GM21786 (cell line): ENCODE data around the gene MAEA.

ENCODE experiments used
- ATAC-seq: cut with Tn5 transposase; IDR thresholded peaks from one replicate; pipeline ENCODE4 v1.9.1; 2021; ENCODE audit not compliant: unreplicated experiment

Gene MAEA

DNA sequence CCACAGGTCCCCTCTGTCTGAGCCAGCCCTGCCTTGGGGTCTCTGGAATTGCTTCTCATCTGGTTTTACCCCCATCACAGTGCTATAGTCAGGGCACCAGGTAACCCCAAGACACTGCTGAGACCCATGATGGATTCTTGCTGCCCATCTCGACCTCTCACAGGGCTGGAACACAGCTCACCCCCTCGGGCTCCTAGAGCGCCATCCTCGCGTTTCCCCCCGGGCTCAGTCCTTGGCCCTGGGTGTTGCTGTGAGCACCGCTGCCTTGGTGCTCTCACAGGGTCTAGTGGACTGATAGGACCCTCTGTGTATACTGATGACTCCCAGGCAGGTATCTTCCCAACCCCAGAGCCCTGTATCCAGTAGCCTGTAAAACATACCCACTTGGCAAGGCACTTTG lies 8.8 kb downstream of the MAEA start:
- no peak for ATAC-seq

DNA sequence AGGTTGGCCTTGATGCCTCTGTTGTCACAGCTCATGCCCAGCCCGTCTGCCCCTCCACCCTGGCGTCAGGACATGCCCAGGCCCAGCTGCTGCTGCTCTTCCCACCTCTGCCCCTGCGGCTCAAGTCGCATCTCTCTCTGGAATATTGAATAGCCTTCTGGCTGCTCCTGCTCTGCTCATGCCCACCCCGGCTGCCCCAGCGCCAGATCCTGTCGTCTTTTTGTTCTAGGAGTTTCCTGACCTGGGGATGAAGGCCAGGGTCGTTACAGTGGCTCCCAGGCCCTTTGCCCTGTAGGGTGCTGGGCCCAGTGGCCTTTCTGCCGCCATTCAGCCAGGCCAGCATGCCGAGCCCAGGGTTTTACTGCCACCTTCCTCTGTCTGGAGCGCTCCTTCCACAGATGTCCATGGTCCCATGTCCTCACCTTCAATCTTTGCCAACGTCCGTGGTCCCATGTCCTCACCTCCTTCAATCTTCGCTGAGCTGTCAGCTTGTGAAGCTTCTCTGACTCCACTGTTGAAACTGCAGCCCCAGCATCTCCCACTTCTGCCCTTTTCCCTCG lies 9.7 kb downstream of the MAEA start:
- no peak for ATAC-seq

DNA sequence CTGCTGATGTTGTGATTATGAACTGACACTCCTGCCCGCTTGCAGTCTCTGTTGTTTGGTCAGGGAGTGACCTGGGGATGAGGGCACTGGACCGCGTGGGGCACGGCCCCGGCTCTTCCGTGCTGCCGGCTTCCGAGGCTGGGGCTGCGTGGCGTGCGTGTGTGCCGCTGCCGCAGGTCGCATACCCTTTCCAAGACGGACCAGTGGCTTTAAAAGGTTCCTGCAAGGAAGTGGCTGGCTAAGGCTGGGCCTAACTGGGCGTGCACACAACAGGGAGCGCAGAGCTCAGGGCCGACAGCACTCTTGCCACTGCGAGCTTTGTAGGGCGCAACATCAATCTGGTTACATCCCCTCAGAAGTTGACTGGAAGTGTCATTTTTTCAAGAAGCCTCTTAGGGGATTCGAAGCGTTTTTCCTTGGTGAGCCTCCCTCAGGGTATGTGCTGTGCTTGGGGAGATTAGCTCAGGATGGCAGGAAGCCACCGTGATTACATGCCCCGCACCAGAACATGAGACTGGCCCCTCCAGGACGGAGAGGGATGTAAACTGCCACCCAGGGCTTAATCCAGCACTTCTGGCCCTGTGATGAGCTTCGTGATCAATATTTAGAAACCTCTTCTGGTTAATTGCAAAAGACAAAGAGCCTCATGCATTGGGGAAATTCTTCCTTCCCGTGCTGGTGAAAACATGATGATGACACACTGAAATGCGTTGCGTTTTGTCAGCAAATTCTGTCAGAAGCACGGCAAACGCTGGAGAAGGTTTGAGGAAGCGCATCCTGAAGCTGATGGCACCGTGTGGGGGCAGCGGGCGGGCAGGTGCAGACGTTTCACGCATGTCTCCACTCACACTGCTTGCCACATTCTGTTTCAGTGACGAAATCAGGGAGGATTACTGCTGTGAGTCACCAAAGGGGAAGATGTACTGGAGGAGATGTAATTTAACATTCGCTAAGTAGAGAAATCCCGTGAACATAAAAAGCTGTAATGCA lies 11.1 kb downstream of the MAEA start:
- no peak for ATAC-seq

DNA sequence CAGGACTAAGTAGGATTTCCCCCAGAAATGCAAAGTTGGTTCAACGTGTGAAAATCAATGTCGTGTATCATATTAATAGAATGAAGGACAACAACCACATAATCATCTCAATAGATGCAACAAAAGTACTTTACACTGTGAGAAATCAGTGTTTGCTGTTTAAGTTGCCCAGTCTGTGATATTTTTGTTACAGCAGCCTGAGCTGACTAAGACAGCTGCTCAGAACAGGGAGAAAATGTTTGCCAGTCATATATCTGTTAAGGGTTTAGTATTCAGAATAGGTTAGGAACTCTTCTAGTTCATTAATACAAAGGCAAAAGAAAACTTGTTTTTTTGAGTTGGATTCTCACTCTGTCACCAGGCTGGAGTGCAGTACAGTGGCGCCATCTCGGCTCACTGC lies 12.5 kb downstream of the MAEA start:
- ATAC-seq, result no peak

DNA sequence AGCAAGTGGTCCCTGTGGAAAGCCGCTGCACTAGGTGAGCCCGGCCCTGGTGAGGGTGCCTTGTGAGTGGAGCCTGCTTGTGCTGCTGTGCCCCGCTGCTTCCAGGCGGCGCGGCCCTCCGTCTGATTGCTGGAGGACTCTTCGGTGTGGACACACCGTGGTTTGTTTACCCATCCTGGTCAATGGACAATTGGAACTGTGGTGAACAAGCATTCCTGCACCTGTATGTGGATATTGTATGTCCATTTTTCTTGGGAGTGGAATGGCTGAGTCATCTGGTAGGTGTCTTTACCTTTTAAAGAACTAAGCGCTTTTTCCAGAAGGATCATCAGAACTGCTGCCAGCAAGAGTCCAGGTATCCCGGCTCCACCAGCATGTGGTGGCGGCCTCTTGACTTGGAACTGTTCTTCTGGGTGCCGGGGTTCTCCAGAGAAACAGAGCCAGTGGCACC lies 15.6 kb downstream of the MAEA start:
- ATAC-seq, result no peak

DNA sequence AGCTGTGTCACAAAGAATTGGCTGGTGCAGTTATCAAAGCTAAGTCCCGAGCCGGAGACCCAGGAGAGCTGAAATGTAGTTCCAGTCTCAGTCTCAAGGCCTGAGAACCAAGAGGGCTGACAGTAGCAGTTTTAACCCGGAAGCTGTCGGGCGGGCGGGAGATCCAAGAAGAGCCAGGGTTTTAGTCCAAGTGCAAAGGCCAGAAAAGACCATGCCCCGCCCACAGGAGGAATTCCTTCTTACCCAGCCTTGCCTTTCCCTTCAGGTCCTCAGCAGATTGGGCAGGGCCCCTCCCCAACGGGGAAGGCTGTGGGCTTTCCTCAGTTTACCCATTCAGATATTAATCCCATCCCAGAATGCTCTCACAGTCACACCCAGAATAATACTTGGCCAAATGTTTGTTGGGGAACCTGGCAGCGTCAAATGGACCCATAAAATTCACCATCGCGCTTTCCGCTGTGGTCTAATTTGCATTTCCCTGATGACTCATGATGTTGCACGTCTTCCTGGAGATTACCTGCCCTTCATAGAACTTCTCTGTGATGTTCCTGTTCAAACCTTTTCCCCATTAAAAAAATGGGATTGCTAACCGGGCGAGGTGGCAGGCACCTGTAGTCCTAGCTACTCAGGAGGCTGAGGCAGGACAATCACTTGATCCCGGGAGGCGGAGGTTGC lies 16.2 kb downstream of the MAEA start:
- no peak for ATAC-seq

DNA sequence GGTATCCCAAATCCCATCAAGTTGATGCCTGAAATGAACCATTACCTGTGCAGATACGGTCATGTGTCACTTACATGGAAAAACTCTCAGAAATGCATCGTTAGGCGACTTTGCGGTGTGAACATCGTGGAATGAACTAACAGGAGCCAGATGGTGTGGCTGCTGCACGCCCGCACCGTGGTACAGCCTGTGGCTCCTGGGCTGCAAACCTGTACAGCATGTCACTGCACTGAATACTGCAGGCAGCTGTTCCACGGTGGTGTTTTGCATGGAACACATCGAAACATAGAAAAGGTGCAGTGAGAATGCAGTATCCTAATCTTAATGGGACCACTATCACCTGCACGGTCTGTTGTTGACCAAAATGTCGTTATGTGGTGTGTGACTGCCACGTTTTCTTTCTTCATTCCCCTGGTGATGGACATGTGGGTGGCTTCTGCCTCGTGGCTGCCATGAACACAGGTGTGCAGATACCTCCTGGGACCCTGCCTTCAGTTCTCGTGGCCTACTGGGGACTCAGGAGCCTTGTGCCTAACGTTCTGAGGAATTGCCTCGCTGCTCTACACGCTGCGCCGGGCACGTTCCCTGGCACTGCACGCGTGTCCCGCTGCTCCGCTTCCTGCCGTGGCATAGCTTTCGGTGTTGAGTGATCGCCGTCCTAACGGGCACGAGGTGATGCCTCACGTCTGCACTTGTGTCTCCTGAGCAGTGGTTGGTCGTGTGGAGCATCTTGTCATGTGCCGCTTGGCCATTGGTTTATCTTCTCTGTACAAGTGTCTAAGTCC lies 18.5 kb downstream of the MAEA start:
- no peak for ATAC-seq

DNA sequence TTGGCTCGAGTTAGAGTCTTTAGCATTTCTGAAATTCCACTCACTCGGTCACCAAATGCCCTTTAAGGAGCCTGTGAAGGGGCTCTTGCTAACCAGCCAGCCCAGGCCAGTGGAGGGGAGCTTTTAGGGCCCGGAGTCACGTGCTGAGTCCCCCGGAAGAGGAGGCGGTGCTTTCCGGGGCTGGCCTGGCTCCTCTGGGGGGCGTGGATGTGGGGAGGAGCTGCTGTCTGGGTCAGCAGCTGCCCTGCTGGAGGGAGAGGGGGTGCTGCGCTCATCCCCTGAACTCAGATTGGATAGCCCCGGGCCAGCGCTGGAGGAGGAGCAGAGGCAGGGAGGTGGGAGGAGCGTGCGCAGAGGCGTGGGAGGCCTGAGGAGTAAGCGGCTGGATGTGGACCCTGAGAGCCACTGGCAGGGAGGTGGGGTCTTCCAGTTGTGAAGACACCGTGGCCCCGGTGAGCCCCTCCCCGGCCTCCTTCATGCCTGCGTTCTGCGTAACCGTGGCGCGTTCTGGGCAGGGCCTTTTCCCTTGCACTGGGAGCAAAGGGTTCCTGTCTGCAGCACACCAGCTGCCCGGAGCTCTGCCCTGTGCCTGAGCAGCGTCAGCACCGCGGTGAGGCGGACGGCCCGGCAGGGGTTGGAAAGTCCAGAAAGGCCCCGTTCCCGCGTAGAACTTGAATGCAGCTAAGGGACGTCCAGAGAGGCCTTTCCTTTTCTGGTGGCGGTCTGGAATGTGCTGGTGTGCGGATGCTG lies 19.7 kb downstream of the MAEA start:
- ATAC-seq, result peak; percentile 74

DNA sequence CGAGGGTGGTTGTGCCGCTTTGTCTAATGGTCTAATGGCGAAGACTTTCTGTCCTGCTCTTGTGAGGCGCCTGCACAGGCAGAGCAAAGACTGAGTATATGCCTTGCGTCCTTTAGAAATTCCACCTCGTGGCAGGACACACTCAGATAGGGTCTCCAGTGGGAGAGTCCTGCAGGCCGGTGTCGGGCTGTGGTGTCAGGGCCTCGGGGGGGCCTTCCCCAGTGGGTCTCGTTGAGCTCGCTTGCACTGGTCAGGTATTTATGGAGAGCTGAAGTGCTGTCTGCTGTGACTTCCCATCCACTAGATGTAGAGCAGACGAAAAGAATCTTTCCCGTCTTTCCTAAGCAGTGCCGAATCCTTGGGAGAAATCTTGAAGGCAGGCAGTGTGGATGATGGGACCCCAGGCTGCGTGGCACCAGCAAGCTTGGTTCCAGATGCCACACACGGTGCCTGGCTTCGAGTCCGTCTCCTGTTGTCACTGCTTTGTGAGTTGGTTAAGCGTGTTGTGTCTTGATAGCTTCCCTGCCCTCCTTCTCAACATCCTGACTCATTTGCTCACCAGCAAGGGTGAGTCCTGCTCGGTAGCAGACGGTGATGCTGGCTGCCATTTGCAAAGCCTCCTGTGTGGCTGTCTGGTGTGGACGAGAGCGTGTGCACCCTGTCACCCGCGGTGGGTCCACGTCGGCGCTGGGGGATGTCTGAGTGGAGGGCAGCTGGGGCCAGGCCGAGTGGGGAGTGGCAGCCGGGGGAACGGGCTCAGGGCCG lies 20.5 kb downstream of the MAEA start:
- no peak for ATAC-seq

DNA sequence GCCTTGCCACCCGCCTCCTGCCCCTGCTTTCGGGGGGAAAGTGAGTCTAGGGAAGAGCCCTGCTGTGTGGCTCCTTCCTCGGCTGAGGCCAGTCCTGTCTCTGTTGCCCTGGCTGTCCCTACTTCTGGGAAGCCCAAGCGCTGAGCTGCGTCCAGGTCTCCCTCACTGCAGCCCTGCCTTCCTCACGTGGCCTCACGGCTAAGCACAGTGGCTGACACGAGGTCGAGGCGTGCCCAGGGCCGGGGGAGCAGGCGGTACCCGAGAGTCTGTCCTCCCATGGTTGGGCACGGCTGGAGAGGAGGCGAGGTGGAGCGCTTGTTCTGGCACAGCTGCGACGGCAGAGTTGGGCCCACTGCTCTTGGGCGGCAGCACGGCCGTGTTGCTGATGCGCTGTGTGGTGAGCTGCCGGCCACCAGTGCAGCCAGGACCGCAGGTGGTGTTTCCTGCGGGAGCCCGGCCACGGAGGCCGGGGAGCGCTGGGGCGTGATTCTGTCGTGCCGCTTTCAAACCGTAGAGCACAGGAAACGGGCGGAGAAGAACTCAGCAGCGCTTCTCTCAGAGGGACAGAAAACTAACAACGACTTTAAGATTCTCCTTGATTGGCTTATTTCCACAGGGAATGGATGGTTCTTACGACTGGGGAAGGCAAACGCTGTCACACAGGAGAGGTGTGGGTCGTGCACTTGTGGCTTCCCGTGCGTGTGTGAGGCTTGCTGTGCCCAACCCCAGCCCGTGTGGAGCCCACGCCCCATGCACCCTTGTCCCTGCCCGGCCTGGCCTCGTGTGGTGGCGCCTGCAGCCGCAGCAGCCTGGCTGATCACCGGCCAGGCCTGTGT lies 21.3 kb downstream of the MAEA start:
- no peak for ATAC-seq

DNA sequence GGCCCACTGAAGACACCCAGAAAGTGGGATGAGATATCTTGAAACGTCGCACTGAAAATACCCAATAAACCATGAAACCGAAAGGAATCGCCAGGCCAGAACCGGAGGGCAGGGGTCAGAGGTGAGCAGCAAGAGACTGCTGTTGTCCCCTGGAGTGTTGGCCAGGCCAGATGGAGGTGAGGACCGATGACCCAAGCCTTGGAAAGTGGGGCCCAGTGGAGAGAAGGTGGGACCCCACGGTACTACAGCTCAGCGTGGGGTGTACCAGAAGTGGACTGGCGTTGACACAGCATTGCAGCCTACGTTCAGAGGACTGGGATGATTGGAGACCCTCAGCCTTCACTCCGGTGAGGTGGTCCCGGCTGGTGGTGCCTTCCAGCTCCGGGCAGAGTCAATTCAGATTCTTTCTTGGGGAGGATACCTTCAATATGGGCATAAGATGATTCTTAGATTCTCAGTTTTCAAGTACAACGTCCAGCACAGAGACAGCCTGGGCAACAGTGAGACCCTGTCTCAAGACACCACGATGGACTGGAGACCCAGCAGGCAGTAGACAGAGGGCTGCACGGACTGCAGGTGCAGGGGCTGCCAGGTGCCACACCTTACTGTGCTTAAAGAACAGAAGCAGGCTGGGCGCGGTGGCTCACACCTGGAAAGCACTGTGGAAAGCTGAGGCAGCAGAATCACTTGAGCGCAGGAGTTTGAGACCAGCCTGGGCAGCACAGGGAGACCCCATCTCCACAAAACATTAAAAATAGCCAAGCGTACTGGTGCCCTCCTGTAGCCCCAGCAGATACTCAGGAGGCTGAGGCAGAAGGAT lies 23.3 kb downstream of the MAEA start:
- no peak for ATAC-seq

DNA sequence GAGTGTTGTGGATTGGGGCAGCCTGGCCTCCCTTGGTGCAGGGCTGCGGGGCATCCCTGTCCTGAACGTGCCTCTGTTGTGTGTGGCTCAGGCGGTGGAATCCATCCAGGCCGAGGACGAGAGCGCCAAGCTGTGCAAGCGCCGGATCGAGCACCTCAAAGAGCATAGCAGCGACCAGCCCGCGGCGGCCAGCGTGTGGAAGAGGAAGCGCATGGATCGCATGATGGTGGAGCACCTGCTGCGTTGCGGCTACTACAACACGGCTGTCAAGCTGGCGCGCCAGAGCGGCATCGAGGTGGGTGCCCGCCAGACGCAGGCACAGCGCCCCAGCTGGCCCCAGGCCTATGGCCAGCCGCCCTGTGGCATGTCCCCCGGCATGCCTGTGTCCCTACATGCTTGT lies 25.6 kb downstream of the MAEA start:
- no peak for ATAC-seq

DNA sequence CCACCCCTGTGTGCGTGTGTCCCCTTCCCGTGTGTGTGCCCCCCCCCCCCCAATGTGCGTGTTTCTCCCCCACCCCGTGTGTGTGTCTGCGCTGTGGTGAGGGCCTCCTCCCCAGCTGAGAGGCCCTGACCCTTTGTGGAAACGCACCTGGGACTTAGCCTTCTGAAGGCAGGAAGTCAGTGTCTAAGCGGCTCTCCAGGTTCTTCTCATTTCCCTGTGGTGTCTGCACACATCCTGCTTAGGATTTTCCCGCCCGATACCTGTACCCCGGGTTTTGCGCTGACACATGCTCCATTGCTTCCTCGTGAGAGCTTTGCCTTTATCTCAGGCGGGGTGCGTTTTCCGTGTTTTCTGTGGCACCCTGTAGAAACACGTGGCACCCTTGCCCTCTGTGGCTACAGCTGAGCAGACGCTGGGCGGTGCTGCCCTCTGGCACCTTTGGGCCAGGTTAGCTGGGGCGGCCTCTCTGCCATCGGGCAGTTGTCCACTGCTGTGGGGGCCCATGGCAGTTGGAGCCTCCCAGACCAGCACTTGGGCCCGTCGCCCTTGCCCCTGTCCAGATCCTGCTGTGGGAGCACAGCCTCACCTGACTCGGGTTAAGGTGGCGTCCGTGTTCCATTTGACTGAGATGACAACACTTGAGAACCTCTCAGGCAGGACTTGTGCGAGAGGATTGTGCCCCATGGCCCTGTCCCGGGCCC lies 26.3 kb downstream of the MAEA start:
- no peak for ATAC-seq

DNA sequence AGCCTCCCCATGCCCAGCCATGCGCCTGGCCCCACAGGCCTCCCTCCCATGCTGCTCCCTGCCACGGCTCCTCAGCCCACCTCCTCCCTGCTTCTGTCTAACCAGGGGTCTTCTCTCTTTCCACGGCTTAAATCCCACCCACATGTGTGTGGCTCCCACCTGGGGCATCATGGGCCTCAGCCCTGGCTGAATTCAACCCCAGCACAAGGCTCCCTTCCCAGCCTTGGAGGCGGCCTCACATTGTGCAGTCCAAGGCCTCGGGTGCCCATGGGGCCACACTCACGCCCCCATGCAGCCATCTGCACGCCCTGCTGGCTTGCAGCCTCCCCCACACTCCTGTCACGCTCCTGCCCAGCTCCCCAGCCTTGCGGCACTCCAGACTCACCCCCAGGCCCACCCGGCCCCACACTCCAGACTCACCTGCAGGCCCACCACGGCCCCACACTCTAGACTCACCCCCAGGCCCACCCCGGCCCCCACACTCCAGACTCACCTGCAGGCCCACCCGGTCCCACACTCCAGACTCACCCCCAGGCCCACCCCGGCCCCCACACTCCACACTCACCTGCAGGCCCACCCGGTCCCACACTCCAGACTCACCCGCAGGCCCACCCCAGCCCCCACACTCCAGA lies 27.0 kb downstream of the MAEA start:
- ATAC-seq, result no peak

DNA sequence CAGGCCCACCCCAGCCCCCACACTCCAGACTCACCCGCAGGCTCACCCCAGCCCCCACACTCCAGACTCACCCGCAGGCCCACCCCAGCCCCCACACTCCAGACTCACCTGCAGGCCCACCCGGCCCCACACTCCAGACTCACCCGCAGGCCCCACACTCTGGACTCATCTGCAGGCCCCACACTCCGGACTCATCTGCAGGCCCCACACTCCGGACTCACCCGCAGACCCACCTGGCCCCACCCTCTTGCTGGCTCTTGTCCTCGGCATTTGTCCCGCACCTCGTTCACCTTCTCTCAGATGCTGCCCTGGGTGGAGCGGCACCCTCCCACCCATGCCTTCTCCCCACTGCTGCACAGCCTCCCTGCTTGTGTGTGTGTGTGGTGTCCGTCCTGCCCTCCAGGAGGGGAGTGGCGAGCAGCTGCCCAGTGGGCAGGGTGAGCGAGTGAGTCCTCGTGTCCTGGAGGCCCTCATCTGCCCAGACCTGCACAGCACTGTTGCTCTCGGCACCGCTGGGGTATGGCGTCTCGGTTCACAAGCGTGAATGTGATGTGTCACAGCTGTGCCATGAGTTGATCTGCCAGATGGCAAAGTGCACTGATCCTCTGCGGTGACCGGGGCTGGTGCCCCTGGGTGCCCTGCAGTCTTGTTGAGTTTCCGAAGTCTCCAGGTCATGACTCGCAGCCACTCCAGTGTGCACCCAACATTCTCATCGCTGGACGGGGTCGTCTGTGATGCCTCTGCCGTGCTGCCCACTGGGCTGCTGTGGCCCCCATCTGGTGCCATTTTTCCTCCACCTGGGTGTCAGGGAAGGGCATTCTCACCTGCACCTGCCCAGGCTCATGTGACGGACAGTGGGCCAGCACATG lies 27.7 kb downstream of the MAEA start:
- no peak for ATAC-seq

DNA sequence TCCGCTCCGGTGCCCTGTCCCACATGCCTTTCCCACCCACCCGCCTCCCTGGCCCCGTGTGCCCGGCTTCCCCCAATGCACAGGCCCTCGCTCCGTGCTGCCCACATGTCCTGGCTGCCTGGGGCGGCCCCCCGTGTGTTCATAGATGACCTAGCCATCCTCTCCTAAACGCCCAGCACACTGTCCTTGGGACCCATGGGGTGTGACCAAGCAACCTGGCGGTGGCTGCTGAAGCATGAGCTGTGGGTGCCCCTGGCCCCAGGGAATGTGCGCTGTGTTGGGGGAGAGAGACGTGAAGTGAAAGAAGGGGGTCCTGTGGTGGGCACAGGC lies 28.3 kb downstream of the MAEA start:
- no peak for ATAC-seq
